GM21576 (cell line): Measurements from ENCODE around the gene HTR2B.
A peak's percentile ranks its signal among the peaks of the same experiment; 100 is the strongest.
"Not testable (repeated sequence)": the region's sequence is repeated elsewhere in the genome, so short reads cannot be mapped to it uniquely, and the experiment has no call there.

Experiments used
- ATAC-seq: cut with Tn5 transposase; IDR thresholded peaks from one replicate; pipeline ENCODE4 v1.9.1; 2021; ENCODE audit warnings: mild to moderate bottlenecking, moderate library complexity; ENCODE audit not compliant: unreplicated experiment

The HTR2B gene

GRCh38 chr2:231134910-231135655 lies 10.2 kb upstream of the HTR2B start:
- ATAC-seq, result no peak

GRCh38 chr2:231133365-231134099 lies 8.7 kb upstream of the HTR2B start:
- no peak for ATAC-seq

- ATAC-seq, result no peak
Measured at GRCh38 chr2:231132129-231132528, 7.3 kb upstream of the HTR2B start.

- no peak for ATAC-seq
Measured at GRCh38 chr2:231130336-231131056, 5.7 kb upstream of the HTR2B start.

- no peak for ATAC-seq
Measured at GRCh38 chr2:231129216-231129615, 4.4 kb upstream of the HTR2B start.

GRCh38 chr2:231128541-231128940 lies 3.7 kb upstream of the HTR2B start:
- ATAC-seq, result no peak

GRCh38 chr2:231127936-231128335 lies 3.1 kb upstream of the HTR2B start:
- ATAC-seq, result no peak

GRCh38 chr2:231127480-231127879 lies 2.6 kb upstream of the HTR2B start:
- no peak for ATAC-seq

- ATAC-seq, result no peak
Measured at GRCh38 chr2:231126123-231126522, 1.3 kb upstream of the HTR2B start.

- ATAC-seq, result no peak
Measured at GRCh38 chr2:231123362-231123898, 1.4 kb downstream of the HTR2B start.

GRCh38 chr2:231118614-231118942 lies 6.3 kb downstream of the HTR2B start:
- ATAC-seq, result no peak

- no peak for ATAC-seq
Measured at GRCh38 chr2:231117922-231118613, 6.8 kb downstream of the HTR2B start.

GRCh38 chr2:231117148-231117547 lies 7.7 kb downstream of the HTR2B start:
- ATAC-seq, result no peak

- no peak for ATAC-seq
Measured at GRCh38 chr2:231115651-231116050, 9.2 kb downstream of the HTR2B start.

- ATAC-seq, result no peak
Measured at GRCh38 chr2:231113489-231113888, 11.4 kb downstream of the HTR2B start.

- no peak for ATAC-seq
Measured at GRCh38 chr2:231111987-231112386, 12.9 kb downstream of the HTR2B start.

- ATAC-seq, result no peak
Measured at GRCh38 chr2:231110551-231110950, 14.3 kb downstream of the HTR2B start.

- ATAC-seq, result peak; percentile 73
Measured at GRCh38 chr2:231104115-231104713, 20.6 kb downstream of the HTR2B start.

- ATAC-seq, result no peak
Measured at GRCh38 chr2:231102772-231103171, 22.1 kb downstream of the HTR2B start.

GRCh38 chr2:231100990-231101389 lies 23.9 kb downstream of the HTR2B start:
- ATAC-seq, result no peak

GRCh38 chr2:231100321-231100720 lies 24.5 kb downstream of the HTR2B start:
- not testable (repeated sequence) for ATAC-seq
